Cortex of kidney (tissue), 1 donor: ENCODE results near the gene WDR72.
"Not testable (repeated sequence)": the region's sequence is repeated elsewhere in the genome, so short reads cannot be mapped to it uniquely, and the experiment has no call there.

ENCODE experiments used
- DNase-seq: peaks from one replicate; lab custom pipeline; 2025; lab: John Stamatoyannopoulos, UW

Gene WDR72

DNA sequence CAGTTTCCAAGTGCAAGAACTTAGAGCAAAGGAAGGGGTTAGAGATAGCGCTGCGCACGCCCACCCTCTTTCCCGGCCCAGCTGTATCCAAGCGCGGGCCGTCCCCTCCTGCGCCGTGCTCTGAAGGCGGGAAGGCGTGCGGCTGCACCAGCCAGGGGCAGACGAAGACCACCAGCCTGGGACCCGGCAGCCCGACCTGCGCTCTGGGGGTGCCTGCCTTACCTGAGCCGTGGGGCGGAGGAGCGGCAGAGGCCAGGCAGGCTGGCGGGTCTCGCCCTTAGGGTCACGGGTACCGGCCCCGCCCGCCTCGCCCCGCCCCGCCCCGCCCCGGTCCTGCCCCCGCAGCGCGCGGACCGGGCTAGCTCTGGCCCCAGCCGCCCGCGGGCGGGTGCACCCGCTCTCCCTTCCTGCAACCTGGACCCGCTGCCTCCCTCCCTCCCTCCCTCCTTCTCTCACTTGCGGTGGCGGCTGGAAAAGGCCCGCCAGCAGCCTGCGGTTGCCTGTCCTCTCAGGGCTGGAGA lies at the start of gene WDR72:
WDR72 (minus strand) TSS at position 253 of the 521 bp plus-strand sequence. CDS start 26,514 bp downstream, outside the sequence.
- DNase-seq, result no peak

DNA sequence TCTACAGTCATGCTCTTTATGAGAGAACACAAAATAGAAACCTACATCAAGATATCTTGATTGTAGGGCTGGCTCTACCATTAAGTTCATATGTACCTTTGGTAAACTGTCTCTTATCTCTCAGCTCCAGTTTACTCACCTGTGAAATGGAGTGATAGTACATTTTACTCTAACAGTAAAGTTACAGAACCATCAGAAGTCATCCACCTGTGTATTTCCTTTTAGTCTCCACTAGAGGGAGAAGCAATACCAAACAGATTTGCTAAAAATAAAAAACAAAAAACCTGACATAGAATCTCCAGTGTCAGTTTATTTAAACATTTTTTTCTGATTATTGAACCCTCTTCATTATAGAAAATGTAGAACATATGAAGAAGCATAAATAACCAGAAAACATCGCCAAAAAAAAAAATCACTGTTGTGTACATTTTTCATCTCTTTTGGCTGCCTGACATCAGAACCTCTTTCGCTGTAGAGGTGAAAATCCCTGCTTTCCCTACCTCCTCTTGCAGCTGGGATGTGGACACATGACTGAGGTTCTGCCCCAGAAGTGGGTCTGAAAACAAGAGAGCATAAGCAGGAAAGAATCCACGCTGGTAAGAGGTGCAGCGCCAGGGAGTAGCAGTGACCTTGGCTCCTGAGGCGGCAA lies 48.7 kb upstream of the WDR72 start:
- no peak for DNase-seq

GRCh38 chr15:53807501-53807900 lies 48.0 kb upstream of the WDR72 start:
- DNase-seq, result no peak

DNA sequence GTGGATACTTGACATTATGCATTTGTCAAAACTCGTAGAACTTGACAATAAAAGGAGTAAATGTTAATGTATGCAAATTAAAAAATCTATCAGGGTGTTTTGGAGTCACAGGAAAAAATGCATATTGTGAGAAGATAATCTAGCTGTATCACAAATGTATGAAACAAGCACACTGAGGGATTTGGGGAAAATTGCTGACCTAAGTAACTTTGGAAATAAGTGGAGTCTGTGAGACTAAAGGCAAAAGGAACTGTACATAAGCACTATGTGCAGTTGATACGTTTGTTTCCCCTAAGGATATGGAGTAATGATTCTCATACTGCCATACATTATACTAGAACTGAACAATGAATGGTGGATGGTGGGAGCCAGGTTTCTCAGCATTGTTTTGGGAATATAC lies 43.2 kb upstream of the WDR72 start:
- no peak for DNase-seq

DNA sequence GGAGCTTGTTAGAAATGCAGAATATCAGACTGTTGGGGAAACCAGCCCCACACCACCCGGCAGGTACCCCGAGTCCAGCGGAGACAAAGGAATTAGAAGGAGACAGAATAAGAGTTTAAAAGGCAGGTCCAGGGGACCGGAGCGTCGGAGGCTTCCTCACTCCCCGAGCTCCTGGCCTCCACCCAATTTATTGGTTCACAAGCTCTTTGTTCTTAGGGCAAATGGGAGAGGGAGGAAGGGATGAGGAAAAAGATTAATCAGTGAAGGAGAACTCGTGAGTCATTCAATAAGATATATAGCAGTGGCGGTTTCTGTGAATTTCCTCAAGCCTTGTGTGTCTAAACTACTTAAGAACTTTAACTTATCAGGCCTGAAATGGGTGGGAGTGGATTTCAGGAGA lies 32.1 kb upstream of the WDR72 start:
- no peak for DNase-seq

DNA sequence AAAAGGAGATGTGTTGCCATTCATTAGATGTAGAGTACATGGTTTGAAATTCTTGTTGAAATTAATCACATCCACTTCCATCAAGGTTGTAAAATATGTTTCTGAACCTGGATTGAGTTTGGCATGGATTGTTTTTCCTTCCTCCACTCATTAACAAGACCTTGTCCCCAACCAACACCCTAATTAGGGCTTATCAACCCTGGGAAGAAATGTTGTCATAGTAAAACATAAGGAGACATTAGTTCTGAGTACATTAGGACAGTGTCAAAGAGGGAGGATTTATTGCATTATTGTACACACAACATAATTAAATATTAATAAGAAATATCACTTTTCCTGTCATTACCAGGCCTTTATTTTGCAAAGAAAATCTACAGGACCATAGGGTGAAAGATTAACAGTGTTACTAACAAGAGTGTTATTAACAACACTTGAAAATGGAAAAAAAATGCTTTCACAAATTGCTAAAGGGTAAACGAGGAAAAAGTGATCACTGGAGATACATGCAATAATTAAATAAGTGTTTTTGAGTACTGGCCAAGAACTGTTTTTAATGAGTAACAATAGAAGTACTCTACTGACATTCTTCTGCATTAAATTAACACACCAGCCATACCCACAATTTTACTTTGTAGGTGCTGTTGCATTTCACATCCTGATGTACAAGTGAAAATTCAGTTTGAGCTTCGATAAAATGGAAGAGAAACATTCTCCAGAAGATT lies 30.4 kb upstream of the WDR72 start:
- no peak for DNase-seq

- DNase-seq, result no peak
Measured at GRCh38 chr15:53786401-53786800, 26.9 kb upstream of the WDR72 start.

- DNase-seq, result not testable (repeated sequence)
Measured at GRCh38 chr15:53785241-53785640, 25.8 kb upstream of the WDR72 start.

DNA sequence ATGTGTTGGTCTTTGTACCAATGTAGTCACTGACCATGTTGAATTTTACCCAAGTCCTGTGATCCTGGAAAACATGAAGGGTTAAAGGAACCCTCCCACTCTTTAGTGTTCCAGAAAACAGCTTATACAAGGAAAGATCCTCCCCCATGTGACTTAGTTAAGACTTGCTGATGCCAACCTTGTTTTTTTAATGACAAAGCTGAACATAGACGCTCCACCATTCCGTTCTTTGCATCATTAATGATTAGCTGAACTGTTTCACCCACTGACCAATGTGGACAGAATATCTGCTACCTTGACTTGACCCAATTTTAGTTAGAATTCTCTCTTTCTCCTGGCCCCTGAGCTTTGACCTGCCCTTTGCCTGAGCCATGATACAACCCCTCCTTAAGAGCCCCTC lies 3.5 kb upstream of the WDR72 start:
- DNase-seq, result no peak

DNA sequence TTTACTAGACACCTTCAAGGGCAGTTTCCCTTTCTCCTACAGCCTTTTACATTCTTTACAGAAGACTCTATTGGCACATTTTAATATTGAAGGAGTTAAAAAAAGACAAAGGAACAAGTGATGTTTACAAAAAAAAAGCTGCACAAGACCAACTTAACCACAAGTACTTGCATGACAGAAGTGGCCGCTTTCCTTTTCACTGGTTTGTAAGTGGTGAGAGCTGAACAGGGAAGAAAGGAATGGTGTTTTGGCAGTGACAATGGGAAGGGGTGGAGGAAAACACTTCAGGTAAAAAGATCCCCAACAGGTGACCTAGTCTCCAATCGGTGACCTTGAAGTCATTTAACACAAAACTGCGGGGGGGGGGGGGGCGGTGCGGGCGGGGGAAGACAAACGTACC lies 1.1 kb downstream of the WDR72 start:
- DNase-seq, result no peak

DNA sequence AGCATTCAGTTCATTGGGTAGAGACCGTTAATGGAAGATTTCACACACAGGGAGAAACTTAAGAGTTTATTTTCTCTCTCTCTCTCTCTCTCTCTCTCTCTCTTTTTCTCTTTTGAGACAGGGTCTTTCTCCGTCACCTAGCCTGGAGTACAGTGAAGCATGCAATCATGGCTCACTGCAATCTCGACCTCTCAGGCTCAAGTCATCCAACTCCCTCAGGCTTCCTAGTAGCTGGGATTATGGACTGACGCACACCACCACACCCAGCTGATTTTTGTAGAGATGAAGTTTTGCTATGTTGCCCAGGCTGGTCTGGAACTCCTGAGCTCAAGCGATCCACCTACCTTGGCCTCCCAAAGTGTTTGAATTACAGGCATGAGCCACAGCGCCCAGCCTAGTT lies 1.6 kb downstream of the WDR72 start:
- no peak for DNase-seq

DNA sequence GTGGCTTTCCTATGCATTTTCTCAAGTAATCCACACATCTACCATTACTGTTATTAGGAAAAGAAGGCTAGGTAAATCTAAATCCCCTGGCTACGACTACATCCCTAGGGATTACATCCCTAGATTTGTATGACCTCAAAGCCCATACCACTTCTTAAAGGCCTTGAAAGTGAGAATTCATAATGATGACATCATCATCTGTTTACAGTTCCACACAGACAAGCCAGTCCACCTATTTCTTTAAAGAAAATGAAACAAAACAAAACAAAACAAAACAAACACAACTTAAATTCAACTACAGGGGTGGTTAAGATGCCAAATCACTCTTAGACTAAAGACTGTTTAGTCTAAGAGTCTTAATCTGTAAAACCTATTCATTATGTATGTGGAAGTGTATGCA lies 5.7 kb downstream of the WDR72 start:
- DNase-seq, result no peak

GRCh38 chr15:53752406-53752805 lies 7.1 kb downstream of the WDR72 start:
- no peak for DNase-seq

DNA sequence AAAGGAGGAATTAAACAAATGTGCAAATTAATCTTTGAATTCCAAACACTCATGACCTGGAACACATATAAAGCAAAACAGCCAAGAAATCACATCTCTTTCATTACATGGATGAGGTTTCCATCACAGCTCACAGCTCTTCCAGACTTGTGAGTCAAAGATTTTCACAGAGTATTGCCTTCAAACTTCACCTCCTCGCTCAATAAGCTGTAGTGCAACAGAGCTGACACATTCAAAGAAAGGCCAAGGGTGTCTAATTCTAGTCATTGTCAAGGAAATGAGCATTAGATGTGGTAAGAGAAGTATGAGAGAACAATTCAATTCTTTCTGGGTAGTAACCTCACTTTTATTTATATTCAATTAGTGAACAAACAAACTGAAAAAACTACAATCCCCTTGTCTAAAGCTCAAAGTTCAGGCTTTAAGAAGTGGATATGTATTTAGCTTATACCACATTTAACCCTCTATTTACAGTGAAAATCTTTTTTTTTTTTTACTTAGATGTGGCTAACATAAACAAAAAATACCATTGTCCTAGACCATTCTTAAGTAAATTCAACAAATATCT lies 11.9 kb downstream of the WDR72 start:
- no peak for DNase-seq

GRCh38 chr15:53746101-53746500 lies 13.4 kb downstream of the WDR72 start:
- DNase-seq, result no peak

- DNase-seq, result no peak
Measured at GRCh38 chr15:53739651-53740050, 19.8 kb downstream of the WDR72 start.

- DNase-seq, result no peak
Measured at GRCh38 chr15:53739187-53739586, 20.3 kb downstream of the WDR72 start.

DNA sequence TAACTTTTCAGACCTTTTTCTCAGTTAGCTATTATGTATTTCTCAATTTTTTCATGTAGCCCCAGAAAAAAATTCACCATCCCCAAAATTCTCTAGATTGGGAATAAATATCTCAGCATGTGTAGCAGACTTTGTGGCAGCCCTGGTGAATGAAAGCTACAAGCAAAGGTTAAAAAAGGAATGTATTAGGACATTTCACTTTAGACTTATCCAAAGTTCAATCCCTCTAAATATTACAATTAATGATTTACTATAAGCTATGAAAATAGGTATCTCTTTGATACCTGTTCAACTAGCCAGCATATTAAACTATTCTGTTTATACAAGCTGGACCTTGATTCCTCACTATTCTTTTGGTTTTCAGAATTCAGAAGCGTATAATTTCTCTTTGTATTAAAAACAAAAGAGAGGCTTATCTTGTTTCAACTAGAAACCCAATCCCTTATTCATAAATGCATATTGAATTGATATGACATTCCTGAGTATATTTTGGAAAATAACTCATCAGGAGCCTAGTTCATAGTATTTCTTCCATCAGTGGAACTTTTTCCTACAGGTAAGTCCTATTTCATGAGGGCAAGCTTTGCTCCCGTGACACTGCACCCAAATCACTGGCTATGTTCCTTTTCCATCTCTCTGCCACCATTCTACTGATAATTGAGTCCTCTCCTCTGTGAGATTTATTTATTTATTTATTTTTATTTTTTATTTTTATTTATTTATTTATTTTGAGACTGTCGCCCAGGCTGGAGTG lies 38.0 kb downstream of the WDR72 start:
- no peak for DNase-seq

- DNase-seq, result no peak
Measured at GRCh38 chr15:53716909-53717876, 42.3 kb downstream of the WDR72 start.

GRCh38 chr15:53713218-53713617 lies 46.2 kb downstream of the WDR72 start:
- DNase-seq, result no peak

GRCh38 chr15:53710906-53711305 lies 48.6 kb downstream of the WDR72 start:
- DNase-seq, result no peak
